HFFc6 (cell line): ENCODE results near the gene TRIM60. TPM values are rescaled to one million over a fixed set of nuclear protein-coding genes. Genes with fewer than 3 reads are reported as not detected.

Source experiments
- DNase-seq: peaks from one replicate; pipeline ENCODE4 v3.0.0-alpha.2; 2018
- H3K27ac Mint-ChIP-seq: 2 replicates; pipeline ENCODE4 v1.8.0; 2020; ENCODE audit warnings: mild to moderate bottlenecking, mixed read lengths
- H3K27me3 Mint-ChIP-seq: 2 replicates; pipeline ENCODE4 v1.8.0; 2021; ENCODE audit warnings: mild to moderate bottlenecking, moderate library complexity, mixed read lengths; ENCODE audit not compliant: insufficient read depth
- H3K36me3 Mint-ChIP-seq: 2 replicates; pipeline ENCODE4 v1.8.0; 2021; ENCODE audit warnings: low read depth, mixed read lengths
- H3K4me1 Mint-ChIP-seq: 2 replicates; pipeline ENCODE4 v1.8.0; 2020; ENCODE audit warnings: low read depth, mixed read lengths
- H3K4me3 Mint-ChIP-seq: 2 replicates; pipeline ENCODE4 v1.8.0; 2020; ENCODE audit warnings: mild to moderate bottlenecking, moderate library complexity, mixed read lengths
- H3K9me3 Mint-ChIP-seq: 2 replicates; pipeline ENCODE4 v1.8.0; 2020; ENCODE audit warnings: mild to moderate bottlenecking, mixed read lengths
- total RNA-seq, 6 experiments: library from RNA; stranded (reverse); fragmentation: NEBNext Ultra II Directional; extraction: Animal tissue kit (Norgen Biotek cat#: 25700); gene quantifications; 2 replicates in 1 of 6; 3 replicates in 5 of 6; pipeline ENCODE4 v1.2.3, GENCODE V29; 2021
- TF ChIP-seq, protein P1 (sequence below): fragments of 200-600 bp; sonication (generic); IDR thresholded peaks from 2 replicates; pipeline ENCODE4 v1.5.0; 2021; ENCODE audit warnings: antibody characterized with exemption, mild to moderate bottlenecking

The TRIM60 gene
- total RNA-seq, 6 experiments from 2014 or later, result not detected

DNA sequence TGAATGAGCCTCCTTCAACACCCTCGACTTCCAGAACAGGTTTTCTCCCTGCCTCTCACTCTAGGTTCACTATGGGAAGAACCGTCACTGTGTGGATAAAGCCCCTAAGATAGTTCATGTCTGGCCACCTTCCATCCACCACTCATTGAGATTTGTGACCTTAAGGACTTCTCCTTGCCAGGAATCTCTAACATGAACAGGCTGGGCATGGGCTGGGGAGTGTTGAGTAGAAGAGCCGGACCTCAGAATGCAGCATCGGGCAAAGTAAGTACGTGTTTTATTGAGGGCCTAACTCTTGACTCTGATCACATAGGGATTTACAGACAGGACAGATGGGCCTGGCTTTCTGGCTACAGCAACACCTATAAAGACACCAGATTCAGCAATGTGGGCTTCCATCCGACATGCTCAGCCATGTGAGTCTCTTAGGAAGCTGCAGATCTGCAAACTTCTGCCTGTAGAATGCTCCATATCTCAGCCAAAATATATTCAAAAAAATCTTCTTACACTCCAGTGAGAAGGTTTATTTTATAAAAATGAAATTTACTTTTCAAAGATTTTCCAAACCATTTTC lies 26.4 kb upstream of the TRIM60 start:
- no peaks in the 10 kb centered on the region for H3K36me3 Mint-ChIP-seq

DNA sequence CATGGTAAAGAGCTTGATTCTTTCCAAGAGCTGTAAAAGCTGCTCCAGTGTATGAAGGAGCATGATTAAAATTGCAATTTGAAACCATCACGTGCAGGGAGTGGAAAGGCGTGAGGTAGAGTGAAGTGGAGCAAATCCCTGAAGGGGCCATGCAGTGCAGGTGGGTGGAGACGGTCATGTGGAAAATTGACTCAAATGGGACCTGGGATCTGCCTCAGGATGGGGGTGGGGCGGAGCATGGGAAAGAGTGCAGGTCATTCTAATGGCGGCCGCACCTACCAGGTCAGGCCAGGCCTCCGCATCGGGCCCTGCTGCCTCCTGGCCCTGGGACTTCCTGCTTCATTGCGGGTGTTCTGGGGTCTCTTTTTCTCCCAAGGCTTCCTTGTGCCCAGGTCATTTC lies 25.3 kb upstream of the TRIM60 start:
- Mint-ChIP-seq H3K27me3 (peaks cover 3% of the 10 kb centered on the region), H3K4me3 (no peak overlapping the region), H3K9me3 (no peaks in the 10 kb centered on the region; the same call in 1 of the 2 replicates), H3K27ac (no peak overlapping the region), H3K4me1 (no peaks in the 10 kb centered on the region), H3K36me3 (no peaks in the 10 kb centered on the region)
- DNase-seq, result no peak
- TF ChIP-seq, protein P1, sequence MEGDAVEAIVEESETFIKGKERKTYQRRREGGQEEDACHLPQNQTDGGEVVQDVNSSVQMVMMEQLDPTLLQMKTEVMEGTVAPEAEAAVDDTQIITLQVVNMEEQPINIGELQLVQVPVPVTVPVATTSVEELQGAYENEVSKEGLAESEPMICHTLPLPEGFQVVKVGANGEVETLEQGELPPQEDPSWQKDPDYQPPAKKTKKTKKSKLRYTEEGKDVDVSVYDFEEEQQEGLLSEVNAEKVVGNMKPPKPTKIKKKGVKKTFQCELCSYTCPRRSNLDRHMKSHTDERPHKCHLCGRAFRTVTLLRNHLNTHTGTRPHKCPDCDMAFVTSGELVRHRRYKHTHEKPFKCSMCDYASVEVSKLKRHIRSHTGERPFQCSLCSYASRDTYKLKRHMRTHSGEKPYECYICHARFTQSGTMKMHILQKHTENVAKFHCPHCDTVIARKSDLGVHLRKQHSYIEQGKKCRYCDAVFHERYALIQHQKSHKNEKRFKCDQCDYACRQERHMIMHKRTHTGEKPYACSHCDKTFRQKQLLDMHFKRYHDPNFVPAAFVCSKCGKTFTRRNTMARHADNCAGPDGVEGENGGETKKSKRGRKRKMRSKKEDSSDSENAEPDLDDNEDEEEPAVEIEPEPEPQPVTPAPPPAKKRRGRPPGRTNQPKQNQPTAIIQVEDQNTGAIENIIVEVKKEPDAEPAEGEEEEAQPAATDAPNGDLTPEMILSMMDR, result no peak

More for the DNA sequence above, 26.4 kb upstream of the TRIM60 start:
- H3K9me3 Mint-ChIP-seq, result no peaks in the 10 kb centered on the region; the same call in 1 of the 2 replicates
- H3K4me3 Mint-ChIP-seq, result no peak overlapping the region
- no peaks in the 10 kb centered on the region for H3K4me1 Mint-ChIP-seq
- DNase-seq, result no peak
- peaks cover 2% of the 10 kb centered on the region for H3K27me3 Mint-ChIP-seq
- no peak overlapping the region for H3K27ac Mint-ChIP-seq
- TF ChIP-seq, protein P1, result no peak

DNA sequence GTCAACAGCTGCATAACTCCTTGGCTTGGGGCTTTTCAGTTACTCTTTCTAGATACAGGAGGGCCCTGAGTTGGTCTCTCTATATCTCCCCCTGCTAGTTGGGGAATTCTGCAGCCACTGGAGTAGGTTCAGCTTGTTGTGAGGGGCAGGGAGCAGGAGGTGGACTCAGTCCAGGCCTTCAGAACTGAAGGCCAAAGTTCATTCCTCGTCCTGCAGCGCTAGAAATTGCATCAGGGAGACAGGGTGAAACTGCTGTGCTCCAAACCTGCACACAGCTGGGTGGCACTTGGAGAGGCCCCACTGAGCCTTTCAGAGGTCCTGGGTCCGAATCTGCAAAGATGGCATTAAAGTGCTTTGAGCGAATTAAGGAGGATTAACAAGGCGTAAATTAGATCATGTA lies 24.9 kb upstream of the TRIM60 start:
- TF ChIP-seq, protein P1, result no peak
- DNase-seq, result no peak
- H3K36me3 Mint-ChIP-seq, result no peaks in the 10 kb centered on the region
- peaks cover 3% of the 10 kb centered on the region for H3K27me3 Mint-ChIP-seq
- H3K4me1 Mint-ChIP-seq, result no peaks in the 10 kb centered on the region
- H3K27ac Mint-ChIP-seq, result no peak overlapping the region
- no peak overlapping the region for H3K4me3 Mint-ChIP-seq
- no peaks in the 10 kb centered on the region; the same call in 1 of the 2 replicates for H3K9me3 Mint-ChIP-seq

DNA sequence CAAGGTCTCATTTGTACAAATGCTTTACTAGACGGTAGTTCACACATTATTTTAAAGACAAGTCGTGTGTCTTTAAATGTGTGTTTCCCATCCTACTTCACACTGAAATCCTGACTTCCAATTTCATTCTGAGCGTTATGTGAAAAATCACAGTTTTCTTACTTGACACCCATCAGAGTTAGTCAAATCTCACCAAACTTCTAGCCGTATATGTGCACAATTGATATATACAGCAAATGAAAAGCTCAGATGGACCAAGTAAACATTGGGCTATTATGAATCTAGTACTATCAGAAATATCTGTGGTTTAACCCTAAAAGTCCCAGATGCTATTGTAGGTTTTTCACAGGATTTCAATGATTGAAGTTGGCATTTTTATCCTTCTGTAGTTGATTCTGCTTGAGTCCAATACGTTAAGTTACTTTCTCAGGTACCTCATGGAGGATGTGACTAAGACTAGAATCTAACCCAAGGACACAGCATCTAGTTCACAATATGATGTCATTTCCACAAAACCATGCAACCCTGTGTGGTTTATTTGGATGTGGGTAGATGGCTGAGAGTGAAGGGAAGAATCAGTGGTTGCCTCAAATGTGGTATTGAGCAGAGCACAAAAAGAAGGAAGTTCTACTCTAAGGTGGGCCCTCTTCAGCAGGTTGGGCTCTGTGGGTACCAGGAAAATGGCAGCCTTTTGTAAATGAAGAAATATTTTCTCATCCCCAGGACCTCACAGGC lies 22.1 kb upstream of the TRIM60 start:
- H3K4me3 Mint-ChIP-seq, result no peak overlapping the region
- no peaks in the 10 kb centered on the region for H3K36me3 Mint-ChIP-seq
- no peak overlapping the region for H3K27ac Mint-ChIP-seq
- H3K4me1 Mint-ChIP-seq, result no peaks in the 10 kb centered on the region
- no peak for DNase-seq
- TF ChIP-seq, protein P1, result no peak
- H3K9me3 Mint-ChIP-seq, result no peaks in the 10 kb centered on the region; the same call in 1 of the 2 replicates
- H3K27me3 Mint-ChIP-seq, result peaks cover 3% of the 10 kb centered on the region

DNA sequence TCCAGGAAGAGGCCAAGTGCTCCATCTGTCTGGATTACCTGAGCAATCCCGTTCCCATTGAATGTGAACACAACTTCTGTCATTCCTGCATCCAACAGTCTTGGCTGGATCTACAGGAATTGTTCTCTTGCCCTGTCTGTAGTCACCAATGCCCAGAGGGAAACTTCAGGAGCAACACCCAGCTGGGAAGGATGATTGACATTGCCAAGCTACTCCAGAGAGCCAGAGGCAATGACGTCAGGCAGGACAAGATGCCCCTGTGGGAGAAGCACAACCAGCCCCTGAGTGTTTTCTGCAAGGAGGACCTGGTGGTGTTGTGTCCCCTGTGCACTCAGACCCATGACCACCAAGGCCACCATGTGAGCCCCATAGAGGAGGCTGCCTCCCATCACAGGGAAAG lies 21.3 kb upstream of the TRIM60 start:
- no peaks in the 10 kb centered on the region for H3K4me1 Mint-ChIP-seq
- no peak overlapping the region for H3K27ac Mint-ChIP-seq
- H3K4me3 Mint-ChIP-seq, result no peak overlapping the region
- DNase-seq, result no peak
- no peaks in the 10 kb centered on the region; the same call in 1 of the 2 replicates for H3K9me3 Mint-ChIP-seq
- H3K27me3 Mint-ChIP-seq, result peaks cover 3% of the 10 kb centered on the region
- TF ChIP-seq, protein P1, result no peak
- no peaks in the 10 kb centered on the region for H3K36me3 Mint-ChIP-seq
